ENCODE measurements around the gene SPDYE1.
A peak's percentile ranks its signal among the peaks of the same experiment; 100 is the strongest.

Gene SPDYE1

GRCh38 chr7:44042221-44042620 lies 44.5 kb downstream of the SPDYE1 start:
- no peak for DNase-seq (ENCODE audit: low read depth in 1 of 2, low spot score in 1 of 2)

- DNase-seq (ENCODE audit: low read depth in 1 of 2, low spot score in 1 of 2): no peak
Observed at GRCh38 chr7:44043902-44044301, 46.2 kb downstream of the SPDYE1 start.

GRCh38 chr7:44044315-44045225 lies 46.9 kb downstream of the SPDYE1 start, which contains the start of gene DBNL:
TSS of gene DBNL (plus strand) at chr7:44044702. CDS start at chr7:44044738, 36 bp downstream.
- peak; percentile 77 to 87 for DNase-seq (ENCODE audit: low read depth in 1 of 2, low spot score in 1 of 2)

- no peak for DNase-seq (ENCODE audit: low read depth in 1 of 2, low spot score in 1 of 2)
Observed at GRCh38 chr7:44045226-44046014, 47.7 kb downstream of the SPDYE1 start.

- no peak for DNase-seq (ENCODE audit: low read depth in 1 of 2, low spot score in 1 of 2)
Observed at GRCh38 chr7:44046321-44047061, 48.8 kb downstream of the SPDYE1 start.

GRCh38 chr7:44048031-44048795 lies 50.5 kb downstream of the SPDYE1 start:
- no peak for DNase-seq (ENCODE audit: low read depth in 1 of 2, low spot score in 1 of 2)

DNA sequence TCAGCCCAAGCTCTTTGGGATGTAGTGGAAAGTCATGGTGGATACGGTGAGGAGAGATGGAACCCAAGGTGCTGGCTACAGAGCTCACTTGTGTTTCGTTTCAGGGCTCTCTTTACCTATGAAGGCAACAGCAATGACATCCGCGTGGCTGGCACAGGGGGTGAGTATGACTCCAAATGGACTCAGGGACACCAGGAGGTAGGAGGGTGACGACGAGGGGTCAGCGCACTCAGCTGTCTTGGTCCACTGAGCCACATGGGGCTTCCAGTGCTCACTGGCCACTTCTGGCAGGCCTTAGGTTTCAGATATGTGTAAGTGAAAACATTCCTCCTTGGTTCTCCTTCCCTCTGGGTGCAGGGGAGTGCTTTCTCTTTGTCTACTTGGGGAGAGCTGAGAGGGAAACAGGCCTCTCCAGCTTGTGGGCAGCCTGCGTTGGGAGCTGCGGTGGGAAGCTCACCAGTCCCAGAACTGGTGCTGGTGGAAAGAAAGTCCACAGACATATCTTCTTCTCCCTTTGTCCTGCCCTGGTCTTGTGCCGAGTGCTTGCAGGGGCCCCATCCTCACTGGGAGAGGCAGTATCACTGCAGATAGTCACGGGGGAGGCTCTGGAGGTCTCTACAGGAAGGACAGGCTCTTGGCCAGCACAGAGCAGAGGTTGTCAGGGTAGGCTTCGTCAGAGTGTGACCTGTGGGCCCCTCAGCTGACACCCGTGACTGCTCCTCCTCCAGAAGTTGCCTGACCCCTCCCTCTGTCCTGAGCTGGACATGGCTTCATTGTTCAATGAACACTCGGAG lies 52.6 kb downstream of the SPDYE1 start:
- DNase-seq (ENCODE audit: low read depth in 1 of 2, low spot score in 1 of 2): no peak

DNA sequence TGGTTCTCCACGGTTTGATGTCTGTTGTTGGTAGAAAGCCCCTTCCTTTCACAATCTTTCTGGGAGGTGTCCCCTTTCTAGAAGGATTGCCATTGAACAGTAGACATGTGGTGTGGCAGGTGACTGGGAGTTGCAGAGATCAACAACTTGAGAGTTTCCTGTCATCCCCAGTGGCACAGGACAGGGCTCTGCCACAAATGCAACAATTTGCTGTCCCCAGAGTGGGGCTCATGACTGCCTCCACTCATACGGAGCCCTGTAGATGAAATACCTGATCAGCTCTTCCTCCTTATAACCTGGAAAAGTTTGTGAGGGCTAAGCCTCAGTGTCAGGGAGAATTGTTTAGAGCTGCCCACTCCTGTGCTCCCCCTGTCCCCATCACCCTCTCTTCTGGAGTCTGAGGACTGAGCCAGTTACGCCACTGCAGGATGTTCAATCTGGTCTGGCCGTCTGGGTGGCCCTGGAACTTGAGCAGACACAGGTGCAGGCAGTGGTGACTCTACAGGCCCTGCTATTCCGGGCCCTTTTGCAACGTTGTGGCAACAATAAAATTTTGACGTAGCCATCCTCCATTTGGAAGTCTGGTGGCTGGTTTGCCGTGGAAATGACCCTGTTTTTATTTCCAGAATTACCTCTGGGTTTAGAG lies 53.3 kb downstream of the SPDYE1 start:
- no peak for DNase-seq (ENCODE audit: low read depth in 1 of 2, low spot score in 1 of 2)

GRCh38 chr7:44051611-44052220 lies 54.0 kb downstream of the SPDYE1 start:
- no peak for DNase-seq (ENCODE audit: low read depth in 1 of 2, low spot score in 1 of 2)

GRCh38 chr7:44052771-44053365 lies 55.2 kb downstream of the SPDYE1 start:
- no peak for DNase-seq (ENCODE audit: low read depth in 1 of 2, low spot score in 1 of 2)

- DNase-seq (ENCODE audit: low read depth in 1 of 2, low spot score in 1 of 2): no peak
Observed at GRCh38 chr7:44056681-44057080, 59.0 kb downstream of the SPDYE1 start.

DNA sequence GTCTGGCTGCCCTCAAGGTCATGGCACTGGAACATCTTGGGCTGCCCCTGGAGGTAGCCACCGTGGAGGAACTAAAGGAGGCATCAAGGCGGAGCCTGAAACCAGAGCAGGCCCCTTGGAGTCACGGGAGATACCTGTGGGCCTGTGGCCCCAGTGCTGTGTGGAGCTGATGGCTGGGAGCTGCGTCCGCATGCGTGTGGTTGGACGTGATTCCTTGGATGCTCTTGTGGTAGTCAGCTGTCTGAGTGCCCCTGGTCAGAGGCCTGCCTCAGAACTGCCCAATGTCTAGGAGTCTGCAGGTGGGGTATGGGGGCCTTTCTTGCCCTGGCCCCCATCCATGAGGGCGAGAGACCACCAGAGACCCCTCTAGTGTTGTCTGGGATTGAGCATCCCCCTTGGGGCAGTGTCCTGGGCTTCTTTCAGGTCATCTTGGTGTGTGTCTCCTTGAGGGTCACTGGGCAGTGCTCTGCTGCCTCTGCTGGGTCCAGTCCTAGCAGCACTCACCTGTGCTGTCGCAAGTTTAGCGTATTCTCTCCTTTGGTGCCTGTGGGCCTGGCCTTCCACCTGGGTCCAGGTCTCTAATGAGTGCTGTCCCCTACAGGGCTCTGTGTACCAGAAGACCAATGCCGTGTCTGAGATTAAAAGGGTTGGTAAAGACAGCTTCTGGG lies 59.6 kb downstream of the SPDYE1 start:
- no peak for DNase-seq (ENCODE audit: low read depth in 1 of 2, low spot score in 1 of 2)

GRCh38 chr7:44057849-44058758 lies 60.4 kb downstream of the SPDYE1 start:
- no peak for DNase-seq (ENCODE audit: low read depth in 1 of 2, low spot score in 1 of 2)

GRCh38 chr7:44058759-44059218 lies 61.1 kb downstream of the SPDYE1 start:
- DNase-seq (ENCODE audit: low read depth in 1 of 2, low spot score in 1 of 2): no peak

DNA sequence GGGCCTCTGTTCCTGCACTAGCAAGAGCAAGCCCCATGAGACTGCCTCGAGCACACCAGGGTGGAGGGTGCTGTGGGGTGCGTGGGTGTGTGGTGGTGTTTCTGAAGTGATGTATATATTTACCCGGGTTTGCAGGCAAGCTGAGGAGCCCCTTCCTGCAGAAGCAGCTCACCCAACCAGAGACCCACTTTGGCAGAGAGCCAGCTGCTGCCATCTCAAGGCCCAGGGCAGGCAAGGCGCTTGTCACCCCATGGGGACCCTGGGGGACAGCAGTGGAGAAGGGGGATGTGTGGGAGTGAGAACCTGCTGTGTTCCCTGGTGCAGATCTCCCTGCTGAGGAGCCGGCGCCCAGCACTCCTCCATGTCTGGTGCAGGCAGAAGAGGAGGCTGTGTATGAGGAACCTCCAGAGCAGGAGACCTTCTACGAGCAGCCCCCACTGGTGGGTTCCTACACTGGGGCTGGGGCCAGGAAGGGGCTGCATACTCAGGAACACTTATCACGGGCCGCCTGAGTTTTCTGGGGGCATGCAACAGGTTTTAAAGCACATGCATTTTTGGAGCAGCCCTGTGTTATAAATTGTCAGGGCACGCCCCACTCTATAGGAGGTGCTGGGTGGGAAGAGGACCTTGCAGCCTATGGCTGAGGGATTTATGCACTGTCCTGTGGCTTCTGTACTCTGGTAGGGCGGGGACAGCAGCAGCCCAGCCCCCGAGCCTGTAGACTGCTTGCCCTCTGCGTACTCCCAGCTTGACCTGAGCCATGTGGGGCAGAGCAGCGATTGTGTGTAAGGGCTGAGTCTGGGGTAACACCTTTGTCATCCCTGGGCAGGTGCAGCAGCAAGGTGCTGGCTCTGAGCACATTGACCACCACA lies 61.8 kb downstream of the SPDYE1 start:
- no peak for DNase-seq (ENCODE audit: low read depth in 1 of 2, low spot score in 1 of 2)

Data from stimulated activated CD4-positive, alpha-beta T cell treated with anti-CD3 and anti-CD28 coated beads, Interleukin-15, amount 100 ng/mL, for 1 hour (primary cell).